Right renal cortex interstitium (tissue), 3 donors: ENCODE results near the gene LIN28B. TPM values are rescaled to one million over a fixed set of nuclear protein-coding genes. Genes with fewer than 3 reads are reported as not detected.
"Not testable (repeated sequence)": the region's sequence is repeated elsewhere in the genome, so short reads cannot be mapped to it uniquely, and the experiment has no call there.

Experiments used
- DNase-seq, 3 donors: peaks; one replicate each; pipeline ENCODE4 v3.0.0-alpha.2; 2013; ENCODE audit warnings: low read depth in 3 of 3, low spot score in 2 of 3
- polyA plus RNA-seq, 3 donors: library from polyadenylated mRNA; unstranded; fragments of 120-200 nt; gene quantifications; one replicate each; pipeline ENCODE4 v1.2.1, GENCODE V29; 2013; ENCODE audit not compliant: insufficient read length in 3 of 3

LIN28B gene
- polyA plus RNA-seq, 3 donors, result 0.11 to 0.40 (median 0.14) TPM

DNA sequence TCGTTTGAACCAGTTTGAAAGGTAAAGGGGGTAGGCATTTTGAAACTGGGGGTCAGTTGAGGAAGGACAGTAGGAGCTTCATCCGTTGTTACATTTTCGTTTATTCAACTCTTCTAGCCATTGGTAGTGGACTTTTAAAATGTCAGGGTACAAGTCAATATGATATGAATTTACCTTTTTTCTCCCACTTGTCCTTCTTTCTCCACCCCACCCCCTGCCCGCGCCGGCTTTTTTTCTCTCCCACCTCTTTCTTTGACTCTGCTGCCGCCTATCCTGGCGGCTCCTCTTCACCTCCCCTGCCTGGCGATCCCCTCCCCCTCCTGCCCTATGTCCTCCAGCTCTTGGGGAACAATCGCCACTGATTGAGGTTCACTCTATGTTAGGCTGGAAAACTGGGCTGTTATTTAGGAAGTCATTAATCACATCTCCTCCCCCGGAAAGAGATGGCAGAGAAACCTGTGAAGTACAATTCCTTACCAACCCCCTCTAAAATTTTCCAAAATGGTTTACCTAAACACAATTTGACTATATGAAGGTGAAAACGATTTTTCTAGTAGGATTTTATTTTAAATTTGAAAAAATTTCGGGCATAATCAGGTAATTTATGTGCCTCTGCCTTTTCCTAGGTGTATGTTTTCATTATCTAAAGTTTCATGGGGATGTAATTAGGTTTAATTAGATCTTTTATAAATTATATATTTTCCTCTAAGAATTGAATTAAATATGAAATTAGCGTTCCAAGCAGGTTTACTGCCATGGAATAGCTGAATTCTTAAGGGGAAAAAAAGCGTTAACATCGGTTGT, 778 bp upstream of the LIN28B start:
- no peak for DNase-seq

DNA sequence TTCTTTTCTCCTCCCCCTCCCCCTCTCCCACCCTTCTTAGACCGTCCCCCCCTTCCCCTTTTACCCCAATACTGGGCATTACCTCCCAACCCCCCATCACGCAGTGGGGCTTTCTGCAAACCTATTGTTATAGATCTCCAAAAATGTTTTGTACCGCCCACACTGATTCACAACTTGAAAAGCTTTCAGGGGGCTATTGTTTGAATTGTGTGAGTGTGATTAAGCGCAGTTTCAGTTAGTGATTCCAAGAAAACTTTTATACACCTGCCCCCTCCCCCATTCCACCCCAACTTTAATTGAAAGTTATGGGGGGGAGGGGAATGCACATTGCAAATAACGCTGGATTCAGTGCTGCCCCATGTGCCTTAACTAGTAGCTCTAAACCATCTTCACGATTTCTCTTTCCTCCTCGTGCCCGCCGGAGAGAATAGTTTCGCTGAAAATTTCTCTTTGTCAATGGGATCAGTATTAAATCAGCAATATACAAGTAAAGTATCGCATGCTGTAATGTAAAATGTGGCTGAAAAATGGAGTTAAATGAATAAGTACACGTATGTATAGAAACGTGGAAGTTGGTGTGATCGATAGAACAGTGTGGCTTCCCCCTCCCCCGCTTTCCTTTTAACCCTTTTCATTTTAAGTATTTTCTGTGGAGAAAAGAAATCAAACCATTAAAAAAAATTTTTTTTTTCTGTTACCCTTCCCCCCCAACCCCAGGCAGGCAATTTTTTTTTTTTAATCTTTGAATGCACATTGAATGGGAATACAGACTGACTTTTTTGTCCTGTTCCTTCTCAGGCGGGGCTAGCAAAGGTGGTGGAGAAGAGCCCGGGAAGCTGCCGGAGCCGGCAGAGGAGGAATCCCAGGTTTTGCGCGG, 632 bp downstream of the LIN28B start:
- no peak for DNase-seq

DNA sequence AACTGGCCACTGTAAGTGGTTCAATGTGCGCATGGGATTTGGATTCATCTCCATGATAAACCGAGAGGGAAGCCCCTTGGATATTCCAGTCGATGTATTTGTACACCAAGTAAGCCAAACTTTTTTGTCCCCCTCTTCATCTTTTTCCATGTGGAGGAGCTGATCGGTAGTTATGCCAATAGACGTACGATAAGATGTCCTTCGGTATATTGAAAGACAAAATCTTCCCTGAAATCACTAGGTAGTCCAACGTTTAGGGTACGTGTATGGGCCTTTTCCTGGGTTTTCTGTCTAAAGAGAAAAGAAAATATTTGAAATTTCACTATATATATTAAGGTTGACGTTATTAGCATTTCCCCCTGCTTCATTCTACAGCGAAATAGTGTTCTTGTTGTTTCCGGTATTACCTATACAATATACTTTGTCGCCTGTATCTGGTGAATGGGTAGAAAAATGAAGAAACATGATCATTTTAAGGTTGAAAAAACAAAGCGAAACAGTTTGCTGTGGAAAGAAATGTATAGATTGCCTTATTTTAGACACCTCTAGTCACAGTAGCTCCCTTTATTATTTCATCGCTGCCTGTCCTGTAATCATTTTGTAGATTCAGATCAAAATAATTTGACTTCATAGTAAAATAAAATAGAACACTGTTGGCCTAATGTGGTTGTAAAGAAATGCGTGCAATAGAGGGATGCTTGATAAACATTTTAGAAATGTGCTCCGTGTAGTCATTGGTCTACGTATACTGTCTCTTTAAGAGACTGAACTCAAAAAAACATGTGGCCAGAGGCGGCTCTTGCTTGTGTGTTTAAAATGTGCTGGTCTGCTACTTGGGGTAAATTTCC, 1.5 kb downstream of the LIN28B start:
- no peak for DNase-seq

DNA sequence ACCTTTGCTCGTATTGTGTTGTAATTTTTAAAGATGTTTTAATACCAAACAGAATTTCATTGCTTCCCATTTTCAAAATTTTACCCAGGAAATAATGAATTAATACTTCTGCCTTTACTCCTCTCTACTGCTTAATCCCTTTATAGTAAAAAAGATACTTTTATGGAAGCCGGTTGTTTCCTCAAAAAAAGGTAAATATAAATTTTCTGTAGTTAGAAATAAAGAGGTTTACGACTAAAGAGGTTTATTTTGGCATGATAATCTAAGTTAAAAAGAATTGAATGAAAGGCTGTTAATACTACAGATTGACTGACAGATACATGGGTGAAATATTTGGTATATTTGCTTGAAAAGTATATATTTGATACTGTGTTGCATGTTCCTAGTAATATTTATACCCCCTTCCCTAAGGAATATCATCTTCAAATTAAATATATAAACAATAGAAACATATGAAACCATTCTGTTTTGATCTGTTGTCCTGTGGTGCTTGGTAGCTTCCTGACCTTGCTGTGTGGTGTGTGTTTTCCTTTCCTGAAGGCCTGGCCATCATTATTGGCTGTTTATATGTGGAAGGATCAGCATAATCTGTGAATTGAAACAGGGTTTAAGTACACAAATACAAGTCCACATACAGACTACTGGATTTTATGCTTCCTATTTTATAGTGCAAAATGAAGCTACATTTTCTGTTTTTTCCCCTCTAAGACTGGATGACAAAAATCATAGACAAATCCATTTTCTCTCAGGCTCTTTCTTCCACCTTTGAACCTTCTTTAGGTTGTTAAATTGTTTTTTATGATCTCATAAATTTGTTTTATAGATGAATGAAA, 2.3 kb downstream of the LIN28B start:
- no peak for DNase-seq

- no peak for DNase-seq
These were observed 12.2 kb downstream of the LIN28B start for GRCh38 chr6:104969108-104969507.

- DNase-seq, result no peak
These were observed 13.1 kb downstream of the LIN28B start for GRCh38 chr6:104969785-104970581.

DNA sequence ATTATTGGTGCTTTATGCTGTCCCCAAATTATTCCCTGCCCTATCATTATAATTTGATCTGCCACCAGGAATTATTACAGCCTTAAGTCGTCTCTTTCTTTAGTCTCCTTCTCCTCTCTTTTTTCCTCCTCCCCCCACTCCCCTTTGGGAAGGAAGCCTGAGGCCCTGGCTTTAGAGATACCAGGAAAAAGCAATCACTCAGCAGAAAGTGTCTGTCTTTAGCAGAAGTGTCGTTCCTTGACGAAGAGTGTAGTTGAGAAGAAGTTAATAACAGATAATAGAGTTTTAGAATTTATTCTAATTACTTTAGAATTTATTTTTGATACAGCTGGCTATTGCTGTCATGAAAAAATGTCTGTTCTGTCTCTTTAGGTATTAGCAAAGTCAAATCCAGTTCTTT, 16.5 kb downstream of the LIN28B start:
- DNase-seq, result no peak

- DNase-seq, result no peak
These were observed 26.4 kb downstream of the LIN28B start for GRCh38 chr6:104983296-104983695.

DNA sequence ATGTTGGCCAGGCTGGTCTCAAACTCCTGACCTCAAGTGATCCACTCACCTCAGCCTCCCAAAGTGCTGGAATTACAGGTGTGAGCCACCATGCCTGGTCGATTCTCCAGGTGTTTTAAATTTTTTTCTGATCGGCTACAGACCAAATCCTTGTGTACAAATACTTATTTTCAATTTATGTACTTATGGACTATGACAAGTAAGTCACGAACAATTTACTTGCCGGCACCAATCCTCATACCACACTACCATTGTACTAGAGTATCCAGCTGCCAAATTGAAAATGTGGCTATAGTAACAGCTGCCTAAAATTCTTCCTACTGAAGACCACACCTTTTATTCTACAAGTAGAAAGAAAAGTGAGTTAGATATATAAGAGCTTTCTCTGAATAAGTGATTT, 26.9 kb downstream of the LIN28B start:
- no peak for DNase-seq

GRCh38 chr6:104984831-104985230, 27.9 kb downstream of the LIN28B start:
- no peak for DNase-seq

DNA sequence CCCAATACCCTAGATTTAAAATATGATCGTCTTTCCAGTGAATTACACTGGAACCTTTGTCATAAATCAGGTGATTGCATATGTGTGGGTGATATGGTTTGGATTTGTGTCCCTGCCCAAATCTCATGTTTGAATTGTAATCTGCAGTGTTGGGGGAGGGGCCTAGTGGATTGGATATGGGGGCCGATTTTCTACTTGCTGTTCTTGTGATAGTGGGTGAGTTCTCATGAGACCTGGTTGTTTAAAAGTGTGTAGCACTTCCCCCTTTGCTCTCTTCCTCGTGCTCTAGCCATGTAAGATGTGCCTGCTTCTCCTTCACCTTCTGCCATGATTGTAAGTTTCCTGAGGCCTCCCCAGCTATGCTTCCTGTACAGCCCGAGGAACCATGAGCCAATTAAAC, 29.0 kb downstream of the LIN28B start:
- not testable (repeated sequence) for DNase-seq

DNA sequence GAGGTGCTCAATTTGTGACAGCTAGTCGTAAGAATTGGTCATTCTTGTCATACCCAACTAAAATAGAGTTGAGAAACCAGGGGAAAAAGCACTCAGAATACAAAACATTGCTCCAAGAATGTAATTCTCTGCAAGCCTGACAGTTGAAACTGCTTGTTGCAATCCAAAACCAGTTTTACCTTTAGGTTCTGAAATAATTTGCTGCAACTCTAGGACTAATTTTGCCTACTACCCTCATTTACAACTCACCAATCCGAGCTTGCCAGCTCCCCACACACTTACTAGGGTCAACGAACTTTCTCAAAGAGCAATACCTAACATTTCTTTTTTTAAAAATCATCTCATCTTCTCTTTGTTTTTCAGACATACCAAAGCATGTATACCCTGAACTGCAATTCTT, 29.7 kb downstream of the LIN28B start:
- no peak for DNase-seq

DNA sequence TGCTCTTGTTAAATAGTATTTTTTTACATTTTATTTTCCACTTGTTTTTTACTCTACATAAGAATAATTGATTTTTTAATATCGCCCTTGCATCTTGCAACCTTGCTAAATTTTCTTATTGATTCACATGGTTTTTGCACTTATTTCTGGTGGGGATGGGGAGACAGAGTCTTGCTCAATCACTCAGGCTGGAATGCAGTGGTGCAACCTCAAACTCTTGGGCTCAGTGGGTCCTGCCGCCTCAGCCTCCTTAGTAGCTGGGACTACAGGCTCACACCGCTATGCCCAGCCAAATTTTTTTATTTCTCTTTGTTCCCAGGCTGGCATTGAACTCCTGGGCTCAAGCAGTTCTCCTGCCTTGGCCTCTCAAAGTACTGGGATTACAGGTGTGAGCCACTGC, 30.3 kb downstream of the LIN28B start:
- DNase-seq, result no peak

DNA sequence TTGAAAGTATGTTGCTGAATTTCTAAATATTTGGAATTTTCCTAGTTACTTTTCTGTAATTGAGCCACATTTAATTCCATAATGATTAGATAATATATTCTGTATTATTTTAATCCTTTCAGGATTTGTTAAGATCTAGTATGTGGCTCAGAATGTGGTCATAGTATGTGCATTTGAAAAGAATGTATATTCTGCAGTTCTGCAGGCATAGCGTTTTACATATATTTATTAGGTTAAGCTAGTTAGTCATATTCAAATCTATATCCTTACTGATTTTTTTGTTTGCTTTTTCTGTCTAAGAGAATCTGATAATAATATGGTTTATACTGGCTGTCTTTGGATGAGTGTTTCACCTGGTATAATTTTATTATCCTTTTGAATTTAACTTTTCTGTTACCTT, 33.2 kb downstream of the LIN28B start:
- DNase-seq, result no peak

- DNase-seq, result not testable (repeated sequence)
These were observed 34.2 kb downstream of the LIN28B start for GRCh38 chr6:104991062-104991461.

DNA sequence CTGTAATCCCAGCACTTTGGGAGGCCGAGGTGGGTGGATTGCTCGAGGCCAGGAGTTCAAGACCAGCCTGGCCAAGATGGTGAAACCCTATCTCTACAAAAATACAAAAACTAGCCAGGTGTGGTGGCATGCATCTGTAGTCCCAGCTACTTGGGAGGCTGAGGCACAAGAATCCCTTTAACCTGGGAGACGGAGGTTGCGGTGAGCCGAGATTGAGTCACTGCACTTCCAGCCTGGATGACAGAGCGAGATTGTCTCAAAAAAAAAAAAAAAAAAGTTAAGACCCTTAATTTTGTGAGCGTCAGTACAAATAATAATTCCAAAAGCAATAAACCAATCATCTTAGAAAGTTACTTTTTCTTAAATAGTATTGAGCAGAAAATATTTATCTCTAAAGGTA, 36.7 kb downstream of the LIN28B start:
- not testable (repeated sequence) for DNase-seq

DNA sequence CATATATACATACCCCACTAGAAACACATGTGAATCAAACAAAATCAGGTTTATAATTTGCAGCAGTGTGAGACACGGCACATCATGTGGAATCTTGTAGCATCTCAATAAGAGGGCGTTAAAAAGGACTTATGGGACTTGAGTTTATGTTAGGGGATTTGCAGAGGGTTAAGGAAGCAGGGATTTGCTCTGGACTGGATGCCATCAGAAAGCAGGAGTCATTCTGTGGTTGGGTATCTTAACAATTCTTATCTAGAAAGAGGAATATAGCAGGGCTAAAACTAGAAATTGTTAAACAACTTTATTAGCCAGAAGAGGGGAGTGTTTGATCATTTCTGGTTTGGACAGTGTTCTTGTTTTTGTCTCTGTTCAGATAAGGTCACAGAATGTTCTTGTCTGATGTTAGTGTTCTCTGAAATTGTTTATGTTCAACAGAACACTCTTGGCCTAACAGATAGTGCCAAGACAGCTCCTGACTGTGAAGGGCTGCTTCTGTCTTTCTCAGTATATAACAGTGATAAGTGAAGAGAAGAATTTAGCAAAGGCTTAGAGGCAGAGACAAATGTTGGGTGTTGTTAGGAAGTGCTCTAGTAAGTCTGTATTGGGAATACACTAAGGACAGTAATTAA, 39.2 kb downstream of the LIN28B start:
- DNase-seq, result no peak

DNA sequence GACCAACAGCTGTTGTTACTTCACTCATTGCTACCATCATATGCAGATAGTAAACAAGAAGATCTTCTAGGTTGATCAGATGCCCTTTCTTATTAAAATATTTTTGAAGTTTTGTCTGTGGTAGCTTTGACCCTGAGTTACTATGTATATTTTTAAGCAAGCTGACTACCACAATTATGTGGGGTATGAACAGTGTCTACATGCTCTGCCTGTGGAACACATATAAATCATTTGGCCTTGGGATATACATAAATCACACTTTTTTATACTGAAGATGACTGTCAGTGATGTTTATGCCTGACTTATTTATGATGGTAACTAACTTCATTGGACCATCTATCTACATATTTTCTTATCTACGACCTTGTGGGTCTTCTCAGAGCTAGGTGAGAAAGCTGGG, 44.2 kb downstream of the LIN28B start:
- no peak for DNase-seq

DNA sequence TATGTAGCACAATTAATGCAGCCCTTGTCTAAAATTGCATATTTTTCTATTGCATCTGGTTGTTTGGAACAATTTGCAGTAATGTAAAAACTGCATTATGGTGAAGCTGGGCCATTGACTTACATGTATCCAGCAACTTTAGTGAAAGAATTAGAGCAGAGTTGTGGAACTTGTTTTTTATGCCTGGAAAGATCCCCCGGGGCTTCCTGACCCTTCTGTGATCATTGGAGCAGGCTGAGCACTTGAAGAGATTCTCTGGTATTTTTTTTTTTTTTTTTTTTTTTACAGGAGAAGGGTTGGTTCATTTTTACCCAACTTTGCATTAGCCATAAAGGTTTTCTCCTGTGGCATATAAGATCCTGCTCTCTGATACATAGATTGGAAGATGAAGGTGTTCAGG, 45.0 kb downstream of the LIN28B start:
- DNase-seq, result peak in 1 of 3 donors; percentile 21
